Fibroblast of the aortic adventitia (primary cell): ENCODE data around the gene EMSY. TPM values are rescaled to one million over a fixed set of nuclear protein-coding genes. Genes with fewer than 3 reads are reported as not detected.

ENCODE experiments used
- DNase-seq: peaks from one replicate; pipeline ENCODE4 v3.0.0-alpha.2; 2010; ENCODE audit warnings: low read depth
- H3K4me3 ChIP-seq: 2 replicates; pipeline ENCODE4 v1.5.1; 2011; ENCODE audit warnings: low read depth, mild to moderate bottlenecking, control low read depth, low read length, moderate library complexity
- total RNA-seq: library from RNA; depleted of rRNA; stranded (reverse); fragments of >200 nt; gene quantifications from 2 replicates; pipeline ENCODE4 v1.2.3, GENCODE V29; 2012; ENCODE audit warnings: low replicate concordance
- TF ChIP-seq, protein P1 (sequence below): IDR thresholded peaks from 2 replicates; pipeline ENCODE4 v1.5.1; 2011; ENCODE audit warnings: mild to moderate bottlenecking, low read length, control low read depth, inconsistent platforms; ENCODE audit not compliant: insufficient read depth

Gene EMSY
- total RNA-seq, 1 donor: 30.8 TPM

DNA sequence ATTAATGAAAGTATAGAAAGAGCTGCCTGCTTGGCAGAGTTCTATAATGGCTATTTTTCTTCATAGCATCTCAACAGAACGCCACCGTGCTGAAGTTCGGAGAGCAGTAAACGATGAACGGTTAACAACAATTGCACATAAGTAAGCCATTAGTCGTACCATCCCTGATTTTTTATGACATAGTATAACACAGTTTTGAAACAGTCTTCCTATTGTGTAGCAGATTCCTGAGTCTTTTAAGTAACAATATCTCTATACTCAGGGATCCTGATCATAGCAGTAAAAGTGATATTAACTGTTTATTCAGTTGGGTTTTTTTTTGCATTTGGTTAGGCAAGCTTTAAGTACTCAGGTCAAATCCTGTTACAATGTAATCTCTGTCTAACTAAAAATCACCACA is 8.4 kb downstream of the EMSY start:
- TF ChIP-seq, protein P1, sequence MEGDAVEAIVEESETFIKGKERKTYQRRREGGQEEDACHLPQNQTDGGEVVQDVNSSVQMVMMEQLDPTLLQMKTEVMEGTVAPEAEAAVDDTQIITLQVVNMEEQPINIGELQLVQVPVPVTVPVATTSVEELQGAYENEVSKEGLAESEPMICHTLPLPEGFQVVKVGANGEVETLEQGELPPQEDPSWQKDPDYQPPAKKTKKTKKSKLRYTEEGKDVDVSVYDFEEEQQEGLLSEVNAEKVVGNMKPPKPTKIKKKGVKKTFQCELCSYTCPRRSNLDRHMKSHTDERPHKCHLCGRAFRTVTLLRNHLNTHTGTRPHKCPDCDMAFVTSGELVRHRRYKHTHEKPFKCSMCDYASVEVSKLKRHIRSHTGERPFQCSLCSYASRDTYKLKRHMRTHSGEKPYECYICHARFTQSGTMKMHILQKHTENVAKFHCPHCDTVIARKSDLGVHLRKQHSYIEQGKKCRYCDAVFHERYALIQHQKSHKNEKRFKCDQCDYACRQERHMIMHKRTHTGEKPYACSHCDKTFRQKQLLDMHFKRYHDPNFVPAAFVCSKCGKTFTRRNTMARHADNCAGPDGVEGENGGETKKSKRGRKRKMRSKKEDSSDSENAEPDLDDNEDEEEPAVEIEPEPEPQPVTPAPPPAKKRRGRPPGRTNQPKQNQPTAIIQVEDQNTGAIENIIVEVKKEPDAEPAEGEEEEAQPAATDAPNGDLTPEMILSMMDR: no peak
- DNase-seq: no peak
- H3K4me3 ChIP-seq: no peak overlapping the region

DNA sequence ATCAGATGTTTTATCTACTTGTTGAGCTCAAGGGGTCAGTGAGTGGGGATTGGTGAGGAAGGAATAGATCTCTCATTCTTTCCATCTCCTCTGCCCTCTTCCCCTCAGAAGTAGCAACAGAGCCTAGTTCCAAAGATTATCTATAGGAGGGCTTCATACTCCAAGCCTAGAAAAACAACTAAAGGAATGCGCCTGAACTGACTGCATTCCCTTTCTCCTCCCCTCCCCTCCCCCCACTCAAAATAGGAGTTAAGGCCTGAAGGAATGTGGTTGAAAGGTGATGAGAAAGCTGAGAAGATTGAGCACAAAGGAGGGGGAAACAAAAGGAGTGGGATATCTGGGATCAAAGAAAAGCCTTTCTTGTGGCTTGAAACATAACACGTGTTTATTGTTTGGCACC is 10.5 kb downstream of the EMSY start:
- TF ChIP-seq, protein P1: no peak
- no peak overlapping the region for H3K4me3 ChIP-seq
- no peak for DNase-seq

DNA sequence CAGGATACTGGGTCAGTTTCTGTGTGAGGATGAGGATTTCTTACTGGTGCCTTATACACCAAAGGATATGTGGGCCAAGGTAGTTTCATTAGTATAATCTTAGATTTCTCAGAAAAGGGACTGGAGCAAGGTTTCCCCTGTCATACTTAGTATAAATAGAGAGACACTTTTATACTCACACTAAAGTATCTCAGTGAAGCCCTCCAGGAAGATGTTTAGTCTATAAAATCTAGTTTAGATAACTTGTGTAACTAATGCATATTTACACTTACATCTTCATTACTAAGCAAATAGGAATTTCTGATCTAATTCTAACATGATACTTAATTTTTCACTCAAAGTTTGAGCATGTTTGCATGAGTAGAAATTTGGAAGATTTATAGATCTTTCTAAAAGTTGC is 11.1 kb downstream of the EMSY start:
- TF ChIP-seq, protein P1: no peak
- H3K4me3 ChIP-seq: no peak overlapping the region
- DNase-seq: no peak

DNA sequence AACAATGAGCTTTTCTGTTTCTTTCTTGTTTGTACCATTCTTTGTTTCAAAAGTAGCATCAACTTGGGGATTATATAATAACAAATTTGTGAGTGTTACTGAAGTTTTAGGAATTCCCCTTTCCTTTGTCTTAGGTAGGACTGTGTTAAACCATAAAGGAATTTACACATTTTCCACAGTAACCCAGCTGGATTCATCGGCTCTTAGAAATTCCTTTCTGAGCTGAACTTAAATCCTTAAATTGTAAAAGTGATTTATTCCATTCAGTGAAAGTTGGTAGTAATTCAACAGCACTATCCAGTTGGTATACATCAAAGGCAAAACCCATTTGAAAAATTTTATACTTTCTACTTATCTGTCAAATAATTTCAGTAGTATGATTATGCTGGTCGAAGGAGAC is 11.8 kb downstream of the EMSY start:
- H3K4me3 ChIP-seq: no peak overlapping the region
- no peak for DNase-seq
- TF ChIP-seq, protein P1: no peak

DNA sequence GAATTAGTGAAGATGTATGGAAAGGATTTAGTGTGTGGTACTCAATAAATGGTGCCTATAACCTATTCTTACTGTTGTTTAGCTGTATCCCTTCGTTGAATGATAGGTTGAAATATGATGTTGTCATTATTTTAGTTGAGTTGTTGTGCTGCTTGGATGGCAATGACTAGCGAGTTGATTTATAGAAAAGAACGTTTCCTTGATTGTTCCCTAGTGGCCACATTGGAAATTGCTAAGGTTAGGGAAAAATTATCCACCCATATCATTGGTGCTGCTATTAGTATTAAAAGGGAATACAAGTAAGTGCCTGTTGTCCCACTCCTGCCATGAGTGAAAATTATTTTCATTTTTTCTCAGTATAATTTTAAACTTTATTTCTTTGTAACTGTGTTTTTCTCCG is 14.5 kb downstream of the EMSY start:
- TF ChIP-seq, protein P1: peak; percentile 56
- H3K4me3 ChIP-seq: no peak overlapping the region
- no peak for DNase-seq

DNA sequence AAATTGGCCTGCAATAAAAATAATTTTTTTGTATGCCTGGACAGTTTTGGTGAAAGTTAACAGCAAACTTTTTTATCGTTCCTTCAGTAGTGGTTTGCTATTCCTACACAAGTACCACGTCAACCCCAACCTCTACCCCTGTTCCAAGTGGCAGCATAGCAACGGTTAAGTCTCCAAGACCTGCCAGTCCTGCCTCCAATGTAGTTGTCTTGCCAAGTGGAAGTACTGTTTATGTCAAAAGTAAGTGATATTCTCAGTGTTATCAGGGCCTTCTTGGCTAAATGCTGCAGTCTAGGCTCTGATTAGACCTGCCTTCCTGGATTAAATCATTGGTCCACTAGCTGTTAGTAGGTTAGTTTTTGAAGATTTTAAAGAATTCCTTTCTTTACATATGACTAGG is 15.0 kb downstream of the EMSY start:
- no peak overlapping the region for H3K4me3 ChIP-seq
- no peak for DNase-seq
- TF ChIP-seq, protein P1: no peak

DNA sequence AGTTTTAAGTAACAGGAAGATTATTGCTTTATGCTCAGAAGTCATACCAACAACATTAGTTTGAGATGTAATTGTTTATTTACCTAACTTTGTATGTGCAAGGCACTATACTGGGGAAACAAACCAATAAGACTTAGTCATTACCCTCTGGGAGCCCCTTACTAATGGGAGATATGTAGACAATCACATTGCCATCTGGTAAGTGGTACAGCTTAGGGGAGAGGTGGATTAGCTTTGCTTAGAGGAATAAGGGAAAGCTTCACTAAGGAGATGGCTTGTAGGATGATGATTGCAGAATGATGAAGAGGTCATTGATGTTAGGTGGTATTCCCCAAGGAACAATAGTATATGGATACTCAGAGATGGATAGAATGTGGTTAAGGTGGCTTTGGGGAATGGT is 17.5 kb downstream of the EMSY start:
- TF ChIP-seq, protein P1: no peak
- no peak for DNase-seq
- H3K4me3 ChIP-seq: no peak overlapping the region
